DMS 273 (cell line): ENCODE data around the gene NCKAP5.
"Not testable (repeated sequence)": the region's sequence is repeated elsewhere in the genome, so short reads cannot be mapped to it uniquely, and the experiment has no call there.

ENCODE experiments used
- DNase-seq: peaks from one replicate; lab custom pipeline; 2025; ENCODE audit not compliant: unreplicated experiment; lab: John Stamatoyannopoulos, UW

NCKAP5 gene

DNA sequence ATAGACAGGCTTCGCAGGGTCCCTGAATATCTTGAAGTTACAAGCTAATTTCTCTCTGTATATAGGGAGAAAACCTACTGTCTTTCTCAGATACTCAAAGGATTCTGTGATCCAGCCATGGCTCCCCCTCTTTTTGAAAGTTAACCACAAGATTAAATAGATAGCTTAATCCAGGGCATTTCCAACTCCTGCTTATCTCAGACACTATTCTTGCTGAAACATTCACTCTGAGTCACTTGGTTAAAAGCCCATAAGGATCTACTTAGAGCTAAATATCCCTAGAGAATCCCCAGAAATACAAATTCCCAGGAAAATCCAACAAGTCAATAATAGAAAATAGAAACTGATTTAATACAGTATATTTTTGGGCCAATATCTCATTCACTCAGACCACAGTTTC, 719.1 kb downstream of the NCKAP5 start:
- DNase-seq = no peak

DNA sequence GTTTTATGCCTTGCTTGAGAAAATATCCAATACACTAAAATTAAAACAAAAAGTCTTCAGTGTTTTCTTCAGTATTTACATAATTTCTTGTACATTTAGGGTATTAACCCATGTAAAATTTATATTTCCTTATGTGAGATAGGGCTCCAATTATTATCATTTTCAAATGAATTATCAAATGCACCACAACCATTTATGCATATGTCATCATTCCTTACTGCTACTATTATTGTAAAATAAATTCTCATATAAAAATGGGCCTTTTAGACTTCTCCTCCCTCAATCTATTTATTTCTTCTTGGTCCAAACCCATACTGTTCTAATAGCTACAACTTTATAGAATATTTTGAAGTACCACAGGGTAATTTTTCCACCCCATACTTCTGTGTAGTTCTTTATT, 722.9 kb downstream of the NCKAP5 start:
- DNase-seq = no peak

DNA sequence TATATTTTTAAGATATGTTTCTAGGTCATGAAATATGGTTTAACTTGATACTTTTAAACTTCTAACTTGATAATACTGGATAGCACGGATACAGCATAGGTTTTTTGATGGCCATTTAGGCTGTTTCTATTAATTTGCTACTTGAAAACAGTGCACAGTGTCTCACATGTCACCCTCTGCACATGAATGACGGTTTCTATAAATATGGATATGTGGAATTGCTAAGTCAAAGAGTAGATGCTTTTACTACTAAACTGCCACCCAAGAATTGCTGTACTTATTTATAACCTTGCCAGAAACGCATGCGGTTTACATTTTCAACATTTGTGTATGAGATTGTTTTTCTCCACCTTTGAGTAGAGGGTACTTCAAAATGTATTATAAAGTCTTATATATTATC, 723.7 kb downstream of the NCKAP5 start:
- no peak for DNase-seq

DNA sequence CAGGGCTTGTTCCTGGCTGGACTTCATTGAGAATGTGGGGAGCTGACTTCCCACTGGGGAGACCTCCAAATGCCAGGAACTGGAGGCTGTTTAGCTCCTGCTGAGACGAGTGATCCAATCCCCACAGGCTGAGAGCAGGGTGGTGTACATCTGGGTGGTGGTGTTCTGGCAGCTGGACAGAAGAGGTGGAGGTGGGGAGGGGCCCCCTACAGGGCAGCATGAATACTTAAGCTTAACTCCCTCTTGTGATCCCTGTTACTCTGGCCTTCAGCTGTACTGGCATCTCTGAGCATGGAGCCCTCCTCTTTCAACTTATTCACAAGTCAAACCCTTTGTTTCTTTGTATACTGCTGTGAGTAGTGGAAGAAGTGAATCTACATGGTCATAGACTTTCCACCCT, 730.5 kb downstream of the NCKAP5 start:
- peak; percentile 5 for DNase-seq

DNA sequence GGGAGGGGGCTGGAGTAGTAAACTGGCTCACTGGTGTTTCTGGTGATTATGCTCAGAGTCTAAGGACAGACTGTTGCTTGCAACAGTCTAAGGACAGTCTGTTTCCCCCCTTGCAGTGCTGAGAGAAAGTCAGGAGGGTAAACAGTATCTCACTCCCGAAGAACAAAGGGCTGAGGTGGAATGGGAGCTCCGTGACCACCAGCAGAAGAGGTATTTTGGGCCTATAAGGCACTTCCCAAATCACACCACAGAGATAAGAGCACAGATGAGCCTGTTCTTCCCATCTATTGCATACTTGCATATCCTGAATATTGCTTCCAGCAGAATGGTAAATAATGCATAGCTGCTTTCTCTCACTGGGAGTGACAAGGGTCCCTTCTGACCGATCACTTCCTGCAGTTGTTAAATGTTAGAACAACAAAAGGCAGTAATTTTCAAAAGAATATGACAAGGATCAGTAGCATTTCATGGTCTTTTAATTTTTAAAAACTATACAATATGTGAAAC, 737.9 kb downstream of the NCKAP5 start:
- DNase-seq = no peak

DNA sequence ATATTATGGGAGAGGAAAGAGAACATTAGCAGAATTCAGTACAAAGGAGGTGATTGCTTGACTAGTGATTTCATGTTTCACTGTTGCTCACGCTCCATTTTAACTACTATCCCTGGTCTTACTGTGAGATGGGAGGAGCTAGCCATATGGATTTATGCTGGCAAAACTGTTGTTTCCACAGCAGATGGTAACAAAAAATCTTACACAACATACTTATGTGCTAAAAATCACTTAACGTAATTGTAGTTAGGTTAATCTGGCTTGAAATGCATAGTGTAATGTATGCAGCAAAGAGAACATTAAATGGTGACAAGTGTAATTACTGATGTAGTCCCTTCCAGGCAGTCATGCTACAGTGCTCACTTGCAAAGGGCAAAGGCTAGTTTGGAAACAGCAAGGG, 742.7 kb downstream of the NCKAP5 start:
- DNase-seq = peak; percentile 28

DNA sequence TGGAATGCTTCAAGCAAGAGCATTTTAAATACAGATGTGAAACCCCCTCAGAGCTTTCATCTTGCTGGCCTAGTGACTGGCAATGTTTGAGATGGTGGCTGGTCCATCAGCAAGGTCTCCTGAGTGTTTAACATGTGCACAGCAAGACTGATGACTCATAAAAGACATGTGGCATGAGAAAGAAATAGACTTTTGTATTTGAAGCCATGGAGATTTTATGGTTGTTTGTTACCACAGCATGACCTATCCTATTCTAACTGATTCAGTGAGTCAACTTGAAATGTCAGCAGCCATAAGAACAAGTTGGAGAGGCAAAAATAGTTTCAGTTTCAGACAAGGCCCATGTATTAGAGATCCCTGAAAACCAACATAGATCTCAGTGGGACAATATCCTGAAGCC, 743.5 kb downstream of the NCKAP5 start:
- no peak for DNase-seq

DNA sequence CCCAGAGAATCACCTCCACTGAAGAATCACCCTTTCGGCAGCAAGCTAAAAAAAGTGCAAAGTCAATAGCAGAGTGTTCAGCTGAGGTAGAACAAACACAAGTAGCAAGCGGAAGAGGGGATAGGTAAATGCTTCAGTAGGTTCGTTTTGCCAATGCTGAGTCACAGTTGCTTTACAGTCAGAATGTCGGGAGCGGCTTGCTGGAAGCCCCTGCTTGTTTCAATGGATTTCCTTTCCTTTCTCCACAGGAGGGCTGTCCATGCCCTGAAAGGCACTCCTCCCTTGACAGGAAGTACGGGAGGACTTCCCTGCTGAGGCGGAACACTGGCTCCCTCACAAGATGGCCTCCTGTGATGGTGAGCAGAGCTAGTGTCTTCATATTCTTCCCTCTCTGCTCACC, 752.0 kb downstream of the NCKAP5 start:
- no peak for DNase-seq

DNA sequence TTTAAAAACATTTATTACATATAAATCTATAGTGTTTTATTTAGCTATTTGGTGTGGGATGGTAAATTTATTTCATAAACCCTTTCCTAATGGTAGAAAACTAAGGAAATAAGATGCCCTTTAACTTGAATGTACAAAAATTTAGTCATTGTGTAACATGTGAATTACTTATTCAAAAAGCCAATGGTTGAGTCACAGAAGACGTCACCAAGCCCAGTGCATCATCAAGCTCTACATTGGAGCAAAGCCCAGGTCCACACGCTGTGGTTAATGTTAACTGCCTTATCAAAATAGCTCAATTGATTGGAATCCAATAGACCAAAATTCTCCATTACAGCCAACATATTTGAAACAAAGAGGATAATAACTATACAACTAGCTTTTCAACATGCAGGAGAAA, 752.7 kb downstream of the NCKAP5 start:
- no peak for DNase-seq

DNA sequence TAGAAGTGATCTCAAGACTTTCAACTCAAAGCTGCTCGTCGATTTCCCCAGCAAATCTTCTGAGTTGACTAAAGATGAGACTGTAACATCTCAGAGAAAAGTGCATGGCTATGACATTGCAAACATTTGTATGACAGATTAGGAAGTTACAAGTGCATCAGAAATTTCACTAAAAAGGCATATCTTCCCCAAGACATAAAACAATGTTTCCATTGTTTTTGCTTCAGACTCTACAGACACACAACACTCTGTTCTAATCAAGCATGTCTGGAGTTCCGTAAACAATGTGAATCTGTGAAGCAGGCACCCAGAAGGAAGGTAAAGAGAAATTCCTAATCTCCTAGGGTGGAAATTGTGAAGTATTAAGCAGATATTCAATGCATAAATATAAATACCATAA, 753.6 kb downstream of the NCKAP5 start:
- DNase-seq = no peak

DNA sequence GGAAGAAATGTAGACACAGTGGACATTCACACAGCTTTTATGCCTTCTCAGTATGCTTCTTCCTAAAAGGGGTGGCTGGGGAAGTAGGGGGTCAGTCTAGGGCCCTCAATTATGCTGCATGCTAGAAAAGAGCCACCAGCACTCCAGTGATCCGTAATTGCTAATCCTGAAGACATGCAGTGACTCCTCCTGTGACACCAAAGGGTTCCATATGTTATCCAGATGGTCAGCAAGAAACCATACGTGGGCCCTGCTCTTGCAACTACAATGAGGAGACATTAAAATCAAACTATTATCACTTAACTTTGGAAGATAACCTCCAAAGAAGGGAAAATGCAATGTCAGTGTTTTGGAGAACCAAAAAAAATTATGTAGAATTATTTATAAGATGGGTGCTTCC, 754.8 kb downstream of the NCKAP5 start:
- peak; percentile 65 for DNase-seq

DNA sequence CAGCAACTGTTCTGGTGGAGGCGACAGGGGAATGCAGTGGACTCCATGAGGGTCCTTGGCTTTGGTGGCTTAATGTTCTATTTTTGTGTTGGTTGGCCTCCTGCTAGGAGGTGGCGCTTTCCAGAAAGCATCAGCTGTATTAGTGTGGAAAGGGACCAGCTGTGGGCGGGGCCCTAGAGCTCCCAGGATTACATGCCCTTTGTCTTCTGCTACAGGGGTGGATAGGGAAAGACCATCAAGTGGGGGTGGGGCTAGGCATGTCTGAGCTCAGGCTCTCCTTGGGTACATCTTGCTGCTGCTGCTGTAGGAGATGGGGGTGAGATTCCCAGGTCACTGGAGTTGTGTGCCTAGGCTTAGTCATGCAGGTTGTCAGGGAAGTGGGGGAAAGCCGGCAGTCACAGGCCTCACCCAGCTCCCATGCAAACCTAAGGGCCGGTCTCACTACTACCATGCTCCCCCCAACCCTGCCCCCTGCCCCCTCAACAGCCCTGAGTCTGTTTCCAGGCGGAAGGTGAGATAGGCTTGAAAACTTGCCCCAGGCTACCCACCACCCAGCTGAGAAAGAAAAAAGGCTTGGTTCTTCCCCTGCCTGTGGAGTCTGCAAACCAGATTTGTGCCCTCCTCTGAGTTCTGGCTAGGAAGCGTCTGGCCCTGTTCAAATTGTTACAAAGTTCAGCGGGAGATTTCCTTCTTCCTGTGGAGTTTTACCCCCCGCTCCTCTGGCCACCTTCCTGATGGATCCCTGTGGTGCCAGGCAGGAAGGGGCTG, 756.9 kb downstream of the NCKAP5 start:
- no peak for DNase-seq

DNA sequence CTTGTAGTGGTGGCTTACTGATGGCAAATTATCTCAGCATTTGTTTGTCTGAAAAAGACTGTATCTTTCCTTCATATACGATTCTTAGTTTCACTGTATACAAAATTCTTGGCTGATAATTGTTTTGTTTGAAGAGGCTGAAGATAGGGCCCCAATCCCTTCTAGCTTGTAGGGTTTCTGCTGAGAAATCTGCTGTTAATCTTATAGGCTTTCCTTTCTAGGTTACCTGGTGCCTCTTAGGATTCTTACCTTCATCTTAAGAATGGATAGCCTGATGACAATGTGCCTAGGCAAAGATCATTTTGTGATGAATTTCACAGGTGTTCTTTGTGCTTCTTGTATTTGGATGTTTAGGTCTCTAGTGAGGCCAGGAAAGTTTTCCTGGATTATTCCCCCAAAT, 758.3 kb downstream of the NCKAP5 start:
- DNase-seq = not testable (repeated sequence)

DNA sequence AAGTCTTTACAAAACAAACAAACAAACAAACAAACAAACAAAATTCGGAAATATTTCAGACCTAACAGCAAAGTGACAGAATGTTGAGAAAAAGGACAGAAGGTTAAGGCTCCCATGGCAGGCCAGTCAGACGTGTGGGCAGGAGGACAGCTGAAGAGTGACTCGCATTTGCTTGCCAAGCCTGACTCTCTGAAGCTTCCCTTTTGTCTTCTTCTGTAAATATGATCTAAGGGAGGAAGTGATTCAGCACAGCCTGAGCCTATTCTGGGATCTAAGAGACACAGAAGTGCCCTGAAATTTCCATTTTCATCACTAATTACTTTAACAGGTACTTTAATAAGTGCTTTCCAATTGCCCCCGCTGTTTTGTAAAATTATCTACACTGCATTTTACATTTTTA, 764.2 kb downstream of the NCKAP5 start:
- peak; percentile 9 for DNase-seq

DNA sequence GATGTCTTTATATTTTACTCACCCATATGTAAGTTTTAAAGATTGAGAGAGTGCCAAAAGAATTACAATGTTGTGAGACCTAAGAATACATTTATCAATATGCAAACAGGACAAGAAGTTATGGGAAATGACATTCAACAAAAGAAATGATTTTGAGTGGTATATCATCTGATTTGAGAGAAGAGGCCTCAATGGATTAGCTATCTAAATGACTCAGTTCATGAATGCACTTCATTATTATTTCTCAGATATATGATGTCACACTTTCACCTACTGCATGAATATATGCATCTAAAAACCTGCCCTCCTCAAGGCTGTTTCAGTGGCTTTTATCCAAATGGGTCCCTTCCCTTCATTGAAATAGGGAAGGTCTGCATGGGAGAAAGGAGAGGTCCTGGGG, 769.9 kb downstream of the NCKAP5 start:
- no peak for DNase-seq

DNA sequence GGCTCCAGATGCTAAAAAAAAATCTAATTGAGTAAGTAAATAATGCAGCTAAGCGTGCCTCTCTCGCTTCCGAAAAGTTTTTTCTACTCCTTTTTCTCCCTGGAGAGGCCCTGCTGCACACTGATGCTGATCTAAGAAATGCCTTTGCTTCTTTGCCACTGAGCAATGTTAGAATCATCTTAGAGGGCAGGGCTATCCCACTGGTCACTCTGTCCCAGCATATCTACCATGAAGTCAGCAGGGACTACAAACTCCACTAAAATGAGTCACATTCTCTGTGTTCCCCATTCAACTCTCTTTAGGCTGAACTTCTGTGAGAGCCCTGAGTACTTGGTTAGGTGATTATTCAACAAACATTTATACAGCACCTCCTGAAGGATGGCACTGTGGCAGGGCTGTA, 770.7 kb downstream of the NCKAP5 start:
- DNase-seq = no peak

DNA sequence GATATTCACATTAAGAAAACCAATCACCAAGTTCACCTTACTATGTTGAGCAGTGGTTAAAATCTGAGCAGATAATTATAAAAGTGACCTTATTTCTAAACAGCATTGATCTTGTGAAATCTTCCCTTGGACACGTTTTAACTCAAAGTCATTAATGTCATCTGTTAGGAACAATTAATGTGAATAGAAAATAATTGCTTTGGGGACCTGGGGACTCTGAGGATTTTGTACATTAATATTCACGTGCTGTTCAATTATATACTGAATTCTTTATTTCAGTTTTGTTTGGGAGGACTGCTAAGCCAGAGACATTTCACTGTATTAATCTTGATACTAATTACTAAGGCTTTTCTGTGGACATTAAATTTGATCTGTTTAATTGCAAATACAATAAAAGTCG, 771.2 kb downstream of the NCKAP5 start:
- DNase-seq = no peak

DNA sequence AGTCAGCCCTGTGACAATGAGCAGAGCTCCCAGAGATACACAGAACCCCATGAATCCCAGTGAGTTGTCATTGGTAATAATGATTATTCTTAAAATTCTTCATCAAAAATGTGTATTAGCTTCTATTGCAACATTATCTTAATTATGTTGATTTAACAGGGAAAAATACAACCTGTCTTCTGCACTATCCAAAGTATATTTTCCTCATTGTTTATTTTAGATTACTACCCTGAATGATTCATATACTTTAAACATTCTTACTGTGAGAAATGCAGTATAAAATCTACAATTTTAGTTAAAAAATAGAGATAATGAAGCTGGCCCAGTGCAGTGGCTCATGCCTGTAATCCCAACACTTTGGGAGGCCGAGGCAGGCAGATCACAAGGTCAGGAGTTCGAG, 773.0 kb downstream of the NCKAP5 start:
- DNase-seq = no peak

DNA sequence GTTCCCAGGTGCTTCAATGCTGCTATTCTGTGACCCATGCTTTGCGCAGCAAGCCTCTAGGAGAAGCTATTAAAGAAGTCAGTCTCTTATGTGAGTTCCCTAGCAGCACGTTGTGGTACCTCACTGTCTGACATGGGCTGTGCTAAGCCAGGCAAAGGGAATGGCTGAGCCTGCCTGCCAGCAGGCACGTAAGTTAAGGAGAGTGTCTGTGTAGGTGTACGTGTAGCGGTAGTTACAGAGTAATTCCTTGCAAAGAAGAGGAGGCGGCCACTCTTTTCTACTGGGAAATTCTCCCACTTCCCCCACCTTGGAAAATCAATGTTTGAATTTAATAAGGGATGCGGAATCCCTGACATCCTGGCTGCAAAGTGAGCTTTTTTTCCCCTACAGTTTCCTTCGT, 774.7 kb downstream of the NCKAP5 start:
- DNase-seq = no peak

DNA sequence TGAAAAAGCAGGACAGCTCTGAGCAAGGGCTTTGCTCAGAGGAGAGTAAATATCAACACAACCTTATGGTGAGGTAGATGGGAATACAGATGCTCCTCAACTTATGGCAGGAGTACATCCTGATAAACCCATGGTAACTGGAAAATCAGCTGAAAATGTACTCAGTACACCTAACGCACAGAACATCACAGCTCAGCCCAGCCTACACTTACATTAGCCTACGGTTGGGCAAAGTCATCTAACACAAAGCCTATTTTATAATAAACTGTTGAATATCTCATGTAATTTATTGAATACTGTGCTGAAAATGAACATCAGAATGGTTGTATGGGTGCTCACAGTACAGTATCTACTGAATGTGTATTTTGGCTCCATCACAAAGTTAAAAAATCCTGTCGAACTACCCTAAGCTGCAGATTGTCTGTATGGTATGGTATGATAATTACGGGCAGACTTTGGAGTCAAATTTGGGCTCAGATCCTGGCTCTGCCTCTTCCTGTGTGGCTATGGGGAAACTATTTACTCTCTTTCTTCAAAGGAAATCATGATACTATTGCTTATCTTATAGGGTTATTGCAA, 778.0 kb downstream of the NCKAP5 start:
- DNase-seq = peak; percentile 2

DNA sequence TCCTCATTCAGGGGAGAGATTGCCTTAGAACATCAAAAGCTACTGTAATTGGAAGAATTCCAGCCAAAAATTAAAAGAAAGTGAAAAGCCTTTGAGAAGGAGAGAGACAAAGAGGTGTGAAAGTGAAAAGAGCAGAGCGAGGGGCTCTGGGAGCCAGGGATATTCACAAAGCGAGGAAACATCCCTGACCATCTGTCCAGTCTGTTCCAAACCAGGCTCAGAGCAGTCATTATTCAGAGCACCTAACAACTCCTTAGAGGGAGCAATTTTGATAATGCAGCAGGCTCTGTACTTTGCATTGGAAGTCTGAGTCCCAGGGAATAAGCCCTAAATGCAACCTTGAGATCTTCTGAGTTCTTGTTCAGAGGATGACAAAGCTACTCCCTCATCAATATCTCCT, 779.2 kb downstream of the NCKAP5 start:
- peak; percentile 23 for DNase-seq

DNA sequence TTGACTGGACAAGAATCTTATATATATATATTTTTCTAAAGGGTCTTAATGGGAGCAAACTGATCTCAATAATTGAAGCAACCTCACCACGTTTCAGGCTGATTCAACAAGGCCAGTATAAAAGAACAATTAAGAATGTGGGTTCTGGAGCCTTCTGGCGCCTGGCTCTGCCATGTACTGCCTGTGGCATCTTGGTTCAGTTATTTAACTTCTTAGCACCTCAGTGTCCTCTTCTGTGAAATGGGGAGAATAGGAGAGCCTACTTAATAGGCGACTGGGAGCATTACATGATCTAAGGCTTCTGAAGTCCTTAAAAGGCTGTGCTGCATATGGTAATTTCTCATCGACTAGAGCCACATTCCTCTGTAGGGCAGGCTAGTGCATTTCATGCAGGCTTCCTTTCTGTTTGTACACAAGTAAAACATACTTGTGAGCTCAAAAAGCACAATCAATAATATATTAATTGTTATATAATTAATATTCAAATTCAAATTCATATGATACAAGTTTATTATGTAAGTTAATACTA, 779.9 kb downstream of the NCKAP5 start:
- no peak for DNase-seq

DNA sequence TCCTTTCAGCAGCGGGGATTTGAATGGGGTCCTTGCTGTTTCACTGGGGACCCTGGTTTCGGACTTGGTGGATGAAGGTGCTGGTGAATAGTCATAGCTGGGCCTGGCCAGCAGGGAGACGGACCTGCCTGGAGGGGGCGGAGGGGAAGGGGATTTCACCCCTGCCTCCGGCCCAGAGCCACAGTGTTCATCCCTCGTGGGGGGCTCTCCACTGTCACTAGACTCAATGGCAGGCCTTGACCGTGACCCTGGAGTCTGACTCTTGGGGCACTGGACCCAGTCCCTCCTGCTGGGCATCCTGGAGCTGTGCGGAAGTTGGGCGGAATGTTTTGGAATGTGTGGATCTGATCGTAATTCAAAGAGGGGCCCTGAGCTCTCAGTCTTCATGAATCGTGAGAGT, 784.4 kb downstream of the NCKAP5 start:
- no peak for DNase-seq
